Middle frontal gyrus (tissue), 1 donor: ENCODE measurements around the gene PRRC2B.
"Not testable (repeated sequence)": the region's sequence is repeated elsewhere in the genome, so short reads cannot be mapped to it uniquely, and the experiment has no call there.

Experiments
- DNase-seq: peaks from one replicate; pipeline ENCODE4 v3.0.0-alpha.2; 2015; ENCODE audit warnings: low spot score; ENCODE audit errors: extremely low spot score

Gene PRRC2B

DNA sequence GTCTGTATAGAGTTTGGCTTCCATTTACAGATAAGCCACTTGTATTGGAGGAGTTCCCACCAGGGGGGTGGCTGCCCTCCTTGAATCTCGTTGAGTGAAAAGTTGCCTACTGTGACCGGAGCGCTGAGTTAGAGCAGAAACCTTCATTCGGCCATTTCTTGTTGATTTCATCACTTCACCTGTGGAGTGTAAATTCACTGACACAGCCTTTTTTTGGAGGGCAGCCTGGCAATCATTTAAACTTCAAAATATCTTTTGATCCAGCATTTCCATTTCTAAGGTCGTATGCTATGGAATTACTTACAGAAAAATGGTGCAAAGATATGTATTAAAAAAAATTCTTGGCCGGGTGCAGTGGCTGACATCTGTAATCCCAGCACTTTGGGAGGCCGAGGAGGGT lies 40.8 kb downstream of the PRRC2B start:
- no peak for DNase-seq

DNA sequence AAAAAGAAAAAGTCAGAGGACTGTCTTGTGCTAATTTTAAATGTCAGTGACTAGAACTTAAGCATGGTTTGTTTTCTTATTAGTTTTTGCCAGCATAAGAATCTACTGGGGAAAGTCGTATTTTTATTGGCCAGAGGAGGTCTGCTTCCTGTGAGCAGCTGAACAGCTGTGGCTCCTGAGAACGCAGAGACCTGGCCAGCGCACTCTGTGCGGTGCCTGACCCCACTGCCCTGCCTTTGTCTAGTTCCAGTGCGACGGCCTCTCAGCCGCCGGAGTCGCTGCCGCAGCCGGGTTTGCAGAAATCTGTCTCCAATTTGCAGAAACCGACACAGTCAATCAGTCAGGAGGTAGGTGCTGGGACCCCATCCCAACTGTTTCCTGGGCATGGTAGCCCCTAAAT lies 42.5 kb downstream of the PRRC2B start:
- no peak for DNase-seq

DNA sequence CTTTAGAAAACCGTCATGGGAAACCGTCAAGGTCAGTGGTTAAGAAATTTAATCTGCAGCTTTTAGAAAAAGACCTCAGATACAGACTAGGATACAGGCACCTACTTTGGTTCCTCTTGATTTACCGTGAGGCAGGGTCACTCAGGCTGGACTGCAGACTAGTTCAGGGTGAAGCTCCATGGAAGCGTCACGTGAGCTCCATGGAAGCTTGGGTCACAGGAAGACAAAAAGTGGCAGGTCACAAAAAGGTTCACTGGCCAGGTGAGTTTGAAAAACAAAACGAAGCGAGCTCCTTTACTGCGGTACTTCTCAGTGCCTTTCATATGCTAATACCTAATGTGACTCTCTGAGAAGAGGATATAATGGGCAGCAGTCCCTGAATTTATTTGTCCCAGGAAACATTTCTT lies 43.0 kb downstream of the PRRC2B start:
- DNase-seq, result no peak

DNA sequence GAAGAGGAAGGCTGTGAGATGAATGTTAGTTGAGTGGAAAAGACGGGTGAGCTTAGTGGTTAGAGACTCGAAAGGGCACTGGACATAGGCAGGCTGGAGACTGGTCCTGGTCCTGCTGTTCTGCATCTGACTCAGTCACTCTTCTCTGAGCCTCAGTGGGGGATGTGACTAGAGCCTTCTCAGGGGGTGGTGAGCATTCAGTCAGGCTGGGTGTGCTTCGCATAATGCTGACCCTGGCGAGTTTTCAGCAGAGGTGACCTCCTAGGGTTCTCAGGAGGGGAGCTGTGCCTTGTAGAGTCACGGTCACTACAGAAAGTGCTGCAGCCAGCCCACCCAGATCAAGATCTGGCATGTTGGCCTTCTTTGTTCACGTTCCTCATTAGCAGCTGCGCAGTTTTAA lies 44.3 kb downstream of the PRRC2B start:
- no peak for DNase-seq

DNA sequence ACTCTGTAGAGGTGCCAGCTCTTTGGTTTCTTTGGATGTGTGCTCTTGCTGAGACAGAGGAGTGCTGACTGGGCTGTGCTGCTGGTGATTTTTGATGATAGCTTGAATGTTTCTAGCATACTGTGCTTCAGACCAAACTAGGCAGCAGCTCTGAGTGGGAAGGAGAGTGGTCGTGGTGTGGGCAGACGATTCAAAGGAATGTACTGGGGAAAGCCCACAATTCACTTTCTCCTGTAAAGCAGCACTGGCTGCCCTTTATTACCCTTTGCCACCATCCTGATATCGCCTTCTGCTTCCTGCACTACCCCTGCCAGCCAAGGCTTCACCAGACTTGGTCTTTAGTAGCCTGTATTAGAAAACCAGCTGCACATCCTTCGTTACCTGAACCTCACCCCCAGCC lies 45.3 kb downstream of the PRRC2B start:
- no peak for DNase-seq

DNA sequence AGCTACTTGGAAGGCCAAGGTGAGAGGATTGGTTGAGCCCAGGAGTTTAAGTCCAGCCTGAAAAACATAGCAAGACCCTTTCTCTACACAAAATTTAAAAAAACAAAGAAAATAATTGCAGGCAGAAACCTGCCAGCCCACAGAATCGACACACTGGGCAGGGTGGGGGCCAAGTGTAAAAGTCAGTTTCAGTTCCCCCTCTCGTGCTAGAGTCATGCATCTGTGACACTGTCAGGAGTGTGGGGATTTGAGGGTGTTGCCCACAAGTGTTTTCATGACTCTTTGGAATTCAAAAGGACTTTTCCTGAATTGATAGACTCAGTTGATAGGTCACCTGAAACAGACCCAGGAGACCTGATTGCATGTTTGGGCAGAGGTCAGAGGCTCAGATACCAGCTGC lies 47.6 kb downstream of the PRRC2B start:
- DNase-seq, result no peak

DNA sequence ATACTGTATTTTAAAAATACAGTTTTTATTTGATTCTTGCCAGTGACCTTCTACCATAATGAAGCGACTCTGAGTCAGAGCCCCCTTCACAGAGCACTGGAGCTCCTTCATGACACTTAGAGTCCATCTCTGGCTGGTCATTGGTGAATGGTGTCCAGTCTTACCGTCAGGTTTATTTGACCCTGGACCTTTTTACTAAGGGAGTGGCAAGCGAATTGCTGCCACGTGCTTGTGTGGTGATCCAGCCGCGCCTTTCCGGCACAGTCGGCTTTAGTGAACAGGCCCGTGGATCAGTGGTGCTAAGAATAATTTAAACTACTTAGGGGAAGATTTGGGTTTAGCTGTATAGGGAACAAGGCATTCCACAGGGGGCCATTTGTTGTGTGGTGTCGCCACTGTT lies 48.5 kb downstream of the PRRC2B start:
- no peak for DNase-seq

DNA sequence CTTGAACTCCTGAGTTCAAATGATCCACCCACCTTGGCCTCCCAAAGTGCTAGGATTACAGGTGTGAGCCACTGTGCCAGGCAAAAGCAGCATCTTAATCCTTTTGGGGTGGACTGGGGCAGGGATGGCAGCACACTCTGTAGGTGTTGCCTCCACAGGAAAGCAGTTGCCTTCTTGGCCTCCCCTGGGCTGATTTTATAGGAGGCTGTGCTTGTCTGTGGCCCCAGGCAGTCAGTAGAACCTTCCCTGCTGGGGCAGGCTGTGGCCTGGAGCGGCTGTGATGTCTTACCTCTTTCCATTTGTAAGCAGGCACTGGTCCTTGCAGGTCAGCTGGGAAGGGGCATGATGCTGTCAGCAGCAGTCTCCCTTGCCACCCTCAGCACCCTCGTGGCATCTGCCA lies 49.8 kb downstream of the PRRC2B start:
- no peak for DNase-seq

DNA sequence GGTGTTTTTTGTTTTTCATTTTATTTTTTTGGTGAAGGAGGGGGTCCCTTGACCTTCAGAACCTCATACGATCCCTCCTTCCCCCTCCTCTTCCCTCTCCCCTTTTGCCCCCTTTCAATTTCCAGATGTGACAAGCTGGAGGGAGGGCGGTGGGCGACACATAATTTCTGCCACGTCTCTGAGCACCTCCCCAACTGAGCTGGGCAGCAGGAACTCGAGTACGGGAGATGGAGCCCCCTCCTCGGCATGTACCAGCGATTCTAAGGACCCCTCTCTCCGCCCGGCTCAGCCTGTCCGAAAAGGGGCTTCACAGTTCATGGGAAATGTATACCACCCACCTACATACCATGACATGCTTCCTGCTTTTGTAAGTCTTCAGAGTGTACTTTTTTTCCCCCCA lies 52.4 kb downstream of the PRRC2B start:
- DNase-seq, result no peak

DNA sequence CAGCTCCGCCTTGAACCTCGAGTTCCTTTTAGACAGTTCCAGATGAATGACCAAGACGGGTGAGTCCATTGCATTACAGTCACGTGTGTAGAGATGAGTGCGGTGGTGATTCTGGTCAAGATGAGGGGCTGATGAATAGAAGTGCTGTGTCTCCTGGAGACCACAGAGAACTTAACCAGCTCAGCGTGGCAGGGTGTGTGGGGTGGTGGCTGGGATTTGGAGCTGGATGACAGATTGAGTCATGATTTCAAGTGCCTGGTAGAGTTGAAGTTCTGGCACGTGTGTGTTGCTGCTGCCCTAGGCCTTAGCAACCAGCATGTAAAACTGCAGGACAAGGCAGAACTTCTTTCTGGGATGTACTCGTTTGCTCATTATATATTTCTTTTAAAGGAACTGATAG lies 53.3 kb downstream of the PRRC2B start:
- DNase-seq, result no peak

DNA sequence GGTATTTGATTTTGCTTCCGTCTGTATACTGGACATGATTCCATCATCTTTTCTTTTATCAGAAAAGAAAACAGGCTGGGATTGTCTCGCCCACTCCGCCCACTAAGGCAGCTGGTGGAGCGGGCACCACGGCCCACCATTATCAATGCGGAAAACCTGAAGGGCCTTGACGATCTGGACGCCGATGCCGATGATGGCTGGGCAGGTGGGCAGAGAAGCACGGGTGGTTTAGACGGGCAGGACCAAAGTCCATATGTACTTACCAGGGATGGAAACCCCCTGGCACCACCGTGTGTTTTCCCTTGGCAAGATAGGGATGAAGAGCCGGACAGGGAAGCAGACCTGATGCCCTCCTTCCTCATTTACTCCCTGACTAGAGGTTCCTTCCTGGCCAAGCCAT lies 53.7 kb downstream of the PRRC2B start:
- DNase-seq, result no peak

DNA sequence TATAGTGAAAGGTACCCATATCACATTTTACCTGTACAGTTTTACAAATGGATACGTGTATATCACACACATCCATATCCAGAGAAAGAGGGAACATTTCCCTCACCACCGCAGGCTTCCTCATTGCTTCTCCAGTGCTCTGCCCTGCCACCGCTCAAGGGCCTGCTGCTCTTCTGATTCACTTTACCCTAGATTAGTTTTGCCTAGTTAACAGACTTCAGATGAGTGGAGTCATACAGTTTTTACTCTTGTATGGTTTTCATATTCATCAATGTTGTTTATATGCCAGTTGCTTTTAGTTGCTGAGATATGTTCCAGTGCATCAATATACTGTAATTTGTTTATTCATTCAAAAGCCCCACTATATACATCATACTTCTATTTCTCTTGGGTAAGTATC lies 54.9 kb downstream of the PRRC2B start:
- DNase-seq, result no peak

DNA sequence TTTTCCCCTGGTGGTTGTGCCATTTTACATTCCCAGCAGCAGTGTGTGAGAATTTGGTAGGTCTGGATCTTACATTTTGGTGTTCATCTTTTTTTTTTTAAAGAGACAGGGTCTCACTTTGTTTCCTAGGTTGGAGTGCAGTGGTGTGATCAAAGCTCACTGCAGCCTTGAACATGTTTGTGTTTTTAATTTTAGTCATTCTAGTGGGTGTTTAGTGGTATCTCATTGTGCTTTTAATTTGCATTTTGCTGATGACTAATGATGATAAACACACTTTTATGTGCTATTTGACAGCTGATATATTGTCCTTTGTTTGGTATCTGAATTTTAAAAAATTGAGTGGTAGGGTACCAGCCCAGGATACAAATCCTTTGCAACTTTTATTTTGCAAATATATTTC lies 55.4 kb downstream of the PRRC2B start:
- DNase-seq, result no peak

DNA sequence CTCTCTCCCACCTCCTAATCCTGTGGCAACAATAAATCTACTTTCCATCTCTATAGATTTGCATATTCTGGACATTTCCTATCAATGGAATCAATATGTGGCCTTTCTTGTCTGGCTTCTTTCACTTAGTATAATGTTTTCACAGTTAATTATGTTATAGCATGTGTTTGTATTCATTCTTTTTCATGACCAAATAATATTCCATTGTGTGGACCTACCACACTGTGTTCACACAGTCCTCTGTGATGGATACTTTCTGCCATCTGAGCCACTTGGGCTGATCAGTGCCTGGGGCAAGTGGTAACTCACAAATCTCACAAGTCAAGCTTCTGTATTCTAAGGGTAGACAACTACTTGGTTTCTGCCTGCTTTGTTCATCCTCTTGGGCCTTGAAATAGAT lies 60.1 kb downstream of the PRRC2B start:
- DNase-seq, result no peak

DNA sequence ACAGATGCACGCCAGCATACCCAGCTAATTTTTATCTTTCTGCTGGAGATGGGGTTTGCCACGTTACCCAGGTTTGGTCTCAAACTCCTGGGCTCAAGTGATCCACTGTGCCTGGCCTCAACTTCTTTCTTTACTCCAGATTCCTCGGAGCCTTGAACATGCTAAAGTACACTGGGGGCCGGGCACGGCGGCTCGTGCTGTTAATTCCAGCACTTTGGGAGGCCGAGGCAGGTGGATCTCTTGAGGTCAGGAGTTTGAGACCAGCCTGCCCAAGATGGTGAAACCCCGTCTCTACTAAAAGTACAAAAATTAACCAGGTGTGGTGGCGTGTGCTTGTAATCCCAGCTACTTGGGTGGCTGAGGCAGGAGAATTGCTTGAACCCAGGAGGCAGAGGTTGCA lies 61.8 kb downstream of the PRRC2B start:
- DNase-seq, result not testable (repeated sequence)

DNA sequence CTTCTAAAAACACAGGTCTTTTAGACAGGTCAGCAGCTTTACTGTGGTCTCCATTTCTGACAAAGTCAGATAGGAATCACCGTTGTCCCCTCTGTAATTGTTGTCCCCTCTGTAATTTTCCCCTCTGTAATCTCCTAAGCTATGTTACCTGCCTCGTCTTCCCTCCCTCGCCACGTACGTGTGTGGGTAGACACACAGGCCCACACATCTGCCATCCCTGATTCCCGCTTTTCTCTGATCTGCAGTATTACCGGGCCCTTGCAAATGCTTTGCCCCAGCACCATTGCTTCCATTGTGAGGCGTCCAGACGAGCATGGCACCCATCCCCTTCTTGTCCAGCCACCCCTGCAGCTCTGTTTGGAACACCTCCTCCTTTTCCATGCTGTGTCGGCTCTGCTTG lies 63.9 kb downstream of the PRRC2B start:
- DNase-seq, result no peak

DNA sequence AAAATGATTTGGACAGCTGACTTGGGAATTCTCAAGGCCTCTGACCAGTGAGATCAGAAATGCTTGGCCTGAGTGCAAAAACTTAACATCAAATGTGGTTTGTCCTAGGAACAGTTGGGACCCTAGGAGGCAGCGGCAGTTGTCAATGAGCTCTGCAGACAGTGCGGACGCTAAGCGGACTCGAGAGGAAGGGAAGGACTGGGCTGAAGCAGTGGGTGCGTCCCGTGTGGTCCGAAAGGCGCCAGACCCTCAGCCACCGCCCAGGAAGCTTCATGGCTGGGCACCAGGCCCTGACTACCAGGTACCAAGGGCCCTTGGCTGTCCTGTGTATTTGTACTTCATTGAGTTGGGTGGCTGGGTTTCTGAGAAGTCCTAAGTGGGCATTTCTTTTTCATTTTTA lies 65.2 kb downstream of the PRRC2B start:
- no peak for DNase-seq

DNA sequence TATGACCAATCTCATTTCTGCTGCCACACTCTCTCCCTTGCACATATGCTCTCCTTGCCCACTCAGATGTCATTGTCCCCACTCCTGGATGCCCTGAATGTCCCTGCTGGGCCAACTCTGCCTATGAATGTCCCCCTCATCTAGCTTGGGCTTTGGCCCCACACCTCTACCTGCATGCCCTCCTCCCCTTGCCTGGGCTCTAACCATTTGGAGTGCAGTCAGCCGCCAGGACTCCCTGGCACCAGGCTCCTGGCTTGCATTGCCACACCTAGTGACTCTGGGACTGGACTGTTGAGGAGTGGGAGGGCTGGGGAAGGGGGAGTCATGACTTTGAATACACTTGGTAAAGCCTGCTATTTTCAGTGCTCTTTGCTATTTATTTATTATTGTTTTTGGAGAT lies 67.3 kb downstream of the PRRC2B start:
- no peak for DNase-seq

DNA sequence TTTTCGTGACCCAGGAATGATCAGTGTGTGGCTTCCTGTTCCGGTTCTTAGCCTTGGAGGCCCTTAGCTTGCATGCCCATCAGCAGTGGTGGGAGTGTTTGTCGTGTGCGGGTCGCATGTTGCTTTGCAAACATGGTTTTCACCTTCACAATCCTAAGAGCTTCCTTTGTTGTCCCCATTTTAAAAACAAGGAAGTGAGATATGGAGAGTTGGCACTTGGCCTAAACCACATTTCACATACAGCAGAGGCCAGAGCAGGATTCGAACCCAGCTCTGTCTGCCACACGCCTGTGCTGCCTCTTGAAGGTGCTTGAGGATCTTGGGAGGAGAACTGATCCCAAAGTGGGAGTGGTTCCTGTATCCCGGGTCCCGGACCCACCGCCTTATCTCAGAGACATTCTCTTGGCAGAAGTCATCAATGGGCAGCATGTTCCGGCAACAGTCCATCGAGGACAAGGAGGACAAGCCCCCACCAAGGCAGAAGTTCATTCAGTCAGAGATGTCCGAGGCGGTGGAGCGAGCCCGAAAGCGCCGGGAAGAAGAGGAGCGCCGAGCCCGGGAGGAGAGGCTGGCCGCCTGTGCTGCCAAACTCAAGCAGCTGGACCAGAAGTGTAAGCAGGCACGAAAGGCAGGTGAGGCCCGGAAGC lies 70.6 kb downstream of the PRRC2B start:
- no peak for DNase-seq

DNA sequence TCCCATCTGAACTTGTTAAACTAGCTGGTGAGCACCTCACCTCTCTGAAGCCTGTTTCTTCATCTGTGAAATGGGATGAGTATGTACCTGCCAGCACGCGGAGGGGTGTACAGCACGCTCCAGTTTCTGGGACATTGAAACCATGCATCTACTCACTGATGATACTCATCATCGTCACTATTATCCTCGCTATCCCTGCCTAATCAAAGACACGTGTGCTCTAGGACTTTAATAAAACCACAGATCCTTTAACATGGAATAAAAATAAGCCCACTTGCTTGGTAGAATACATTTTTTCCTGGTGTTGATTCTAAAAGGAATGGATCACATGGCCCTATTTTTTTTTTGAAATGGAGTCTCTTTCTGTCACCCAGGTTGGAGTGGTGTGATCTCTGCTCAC lies 71.5 kb downstream of the PRRC2B start:
- DNase-seq, result no peak

DNA sequence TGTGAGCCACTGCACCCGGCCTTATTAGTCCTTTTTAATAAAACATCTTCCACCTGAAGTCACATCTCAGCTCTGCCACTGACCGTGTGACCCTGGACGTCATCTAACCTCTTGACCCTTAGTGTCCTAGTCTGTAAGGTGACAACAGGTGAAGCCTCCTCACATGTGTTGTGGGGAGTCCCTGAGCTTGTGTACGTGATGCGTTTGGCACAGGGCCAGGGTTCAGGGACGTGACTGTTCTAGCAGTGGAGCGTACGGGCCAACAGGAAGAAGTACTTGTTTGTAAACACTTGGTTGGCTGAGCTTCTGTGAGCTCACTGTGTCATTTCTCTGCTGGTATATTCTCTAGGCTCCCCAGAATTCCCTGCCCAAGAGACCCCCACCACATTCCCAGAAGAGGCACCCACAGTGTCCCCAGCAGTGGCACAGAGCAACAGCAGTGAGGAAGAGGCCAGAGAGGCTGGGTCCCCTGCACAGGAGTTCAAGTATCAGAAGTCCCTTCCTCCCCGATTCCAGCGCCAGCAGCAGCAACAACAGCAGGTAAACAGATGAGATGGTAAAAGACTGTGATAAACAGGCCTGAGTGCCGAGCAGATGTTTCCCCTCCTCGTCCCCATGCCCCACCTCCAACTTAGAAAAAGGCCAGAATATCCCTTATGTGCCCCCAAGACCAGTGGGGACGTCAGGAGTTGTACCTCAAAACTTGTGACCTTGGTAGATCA lies 73.5 kb downstream of the PRRC2B start:
- DNase-seq, result no peak

DNA sequence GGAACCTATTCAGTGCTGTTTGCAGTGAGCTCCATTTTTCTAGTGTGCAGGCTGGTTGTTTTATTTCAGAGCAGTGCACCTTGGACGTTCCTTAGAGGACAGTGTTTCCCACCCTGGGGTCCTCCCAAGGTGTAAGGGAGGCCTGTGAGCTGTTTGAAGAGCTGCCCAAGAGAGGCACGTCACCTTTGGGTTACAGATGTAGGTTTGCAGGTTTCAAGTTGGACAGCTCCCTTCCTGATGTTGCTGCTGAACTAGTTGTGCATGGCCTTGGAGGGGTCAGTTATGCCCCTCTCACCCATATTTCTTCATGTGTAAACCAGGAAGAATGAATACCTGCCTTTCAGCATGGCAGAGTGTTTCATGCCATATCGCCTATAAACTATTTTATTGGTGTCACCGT lies 74.1 kb downstream of the PRRC2B start:
- no peak for DNase-seq

DNA sequence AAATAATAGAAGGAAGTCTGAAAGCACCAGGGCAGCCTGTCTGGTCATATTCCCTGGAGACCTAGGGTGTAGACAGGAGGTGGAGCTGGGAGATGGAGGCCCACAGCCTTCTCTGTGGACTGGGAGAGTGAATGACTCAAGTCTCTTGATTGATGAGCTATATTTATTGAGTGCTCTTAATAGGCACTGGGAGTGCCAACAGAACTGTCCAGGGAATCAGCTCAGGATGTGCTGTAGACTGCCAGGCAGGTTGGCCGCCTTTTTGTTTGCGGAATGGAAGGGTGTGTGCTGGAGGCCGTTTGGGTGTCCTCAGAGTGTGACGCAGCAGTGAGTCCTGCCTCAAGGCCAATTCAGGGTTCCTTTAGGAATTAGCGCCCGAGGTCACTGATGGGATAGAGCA lies 75.5 kb downstream of the PRRC2B start:
- no peak for DNase-seq
